GM21381 (cell line): ENCODE data around the gene ISLR.
"Not testable (repeated sequence)": the region's sequence is repeated elsewhere in the genome, so short reads cannot be mapped to it uniquely, and the experiment has no call there.

ENCODE experiments used
- ATAC-seq: cut with Tn5 transposase; IDR thresholded peaks from one replicate; pipeline ENCODE4 v1.9.1; 2021; ENCODE audit warnings: mild to moderate bottlenecking, moderate library complexity; ENCODE audit not compliant: unreplicated experiment

ISLR gene

GRCh38 chr15:74136814-74137536, 36.5 kb upstream of the ISLR start:
- ATAC-seq, result no peak

GRCh38 chr15:74137537-74137894, 36.0 kb upstream of the ISLR start:
- no peak for ATAC-seq

- no peak for ATAC-seq
These were observed 34.9 kb upstream of the ISLR start for GRCh38 chr15:74138642-74139041.

GRCh38 chr15:74141591-74141990, 31.9 kb upstream of the ISLR start:
- ATAC-seq, result no peak

- no peak for ATAC-seq
These were observed 29.2 kb upstream of the ISLR start for GRCh38 chr15:74144153-74144775.

- no peak for ATAC-seq
These were observed 27.2 kb upstream of the ISLR start for GRCh38 chr15:74146277-74146800.

- no peak for ATAC-seq
These were observed 26.5 kb upstream of the ISLR start for GRCh38 chr15:74147051-74147450.

- ATAC-seq, result no peak
These were observed 17.6 kb upstream of the ISLR start for GRCh38 chr15:74155766-74156417.

- no peak for ATAC-seq
These were observed 16.7 kb upstream of the ISLR start for GRCh38 chr15:74156678-74157411.

GRCh38 chr15:74157868-74158827, 15.4 kb upstream of the ISLR start:
- no peak for ATAC-seq

GRCh38 chr15:74158855-74159650, 14.5 kb upstream of the ISLR start:
- ATAC-seq, result peak; percentile 68

GRCh38 chr15:74159773-74160172, 13.7 kb upstream of the ISLR start:
- ATAC-seq, result no peak

- ATAC-seq, result not testable (repeated sequence)
These were observed 13.1 kb upstream of the ISLR start for GRCh38 chr15:74160390-74160789.

- not testable (repeated sequence) for ATAC-seq
These were observed 11.3 kb upstream of the ISLR start for GRCh38 chr15:74162195-74162536.

GRCh38 chr15:74165461-74165860, 8.0 kb upstream of the ISLR start:
- no peak for ATAC-seq

GRCh38 chr15:74167891-74168331, 5.6 kb upstream of the ISLR start:
- no peak for ATAC-seq

GRCh38 chr15:74168711-74169126, 4.8 kb upstream of the ISLR start:
- no peak for ATAC-seq

- ATAC-seq, result no peak
These were observed 3.3 kb upstream of the ISLR start for GRCh38 chr15:74170071-74170844.
